ENCODE results near the gene NR2E1.

NR2E1 gene

DNA sequence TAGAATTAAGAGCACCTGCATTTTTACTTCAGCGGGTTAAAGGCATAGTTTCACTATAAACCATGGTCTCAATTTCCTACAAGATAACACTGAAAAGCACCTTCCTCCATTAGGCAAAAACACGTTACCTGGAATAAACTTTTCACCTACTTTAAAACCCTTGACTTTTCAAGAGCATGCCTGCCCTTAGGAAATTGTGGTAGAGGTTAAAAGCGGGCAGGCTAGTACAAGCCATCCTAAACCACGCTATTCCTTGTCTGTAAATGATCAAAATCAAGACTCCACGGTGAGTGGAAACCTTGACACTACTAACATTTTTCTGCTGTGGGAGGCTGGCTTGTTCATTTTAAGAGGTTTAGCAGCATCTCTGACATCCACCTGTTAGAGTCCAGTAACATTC lies 43.9 kb downstream of the NR2E1 start:
- FAIRE-seq (no peak), DNase-seq (ENCODE audit: insufficient read length, low spot score) (no peak)
- TF ChIP-seq, protein P1, sequence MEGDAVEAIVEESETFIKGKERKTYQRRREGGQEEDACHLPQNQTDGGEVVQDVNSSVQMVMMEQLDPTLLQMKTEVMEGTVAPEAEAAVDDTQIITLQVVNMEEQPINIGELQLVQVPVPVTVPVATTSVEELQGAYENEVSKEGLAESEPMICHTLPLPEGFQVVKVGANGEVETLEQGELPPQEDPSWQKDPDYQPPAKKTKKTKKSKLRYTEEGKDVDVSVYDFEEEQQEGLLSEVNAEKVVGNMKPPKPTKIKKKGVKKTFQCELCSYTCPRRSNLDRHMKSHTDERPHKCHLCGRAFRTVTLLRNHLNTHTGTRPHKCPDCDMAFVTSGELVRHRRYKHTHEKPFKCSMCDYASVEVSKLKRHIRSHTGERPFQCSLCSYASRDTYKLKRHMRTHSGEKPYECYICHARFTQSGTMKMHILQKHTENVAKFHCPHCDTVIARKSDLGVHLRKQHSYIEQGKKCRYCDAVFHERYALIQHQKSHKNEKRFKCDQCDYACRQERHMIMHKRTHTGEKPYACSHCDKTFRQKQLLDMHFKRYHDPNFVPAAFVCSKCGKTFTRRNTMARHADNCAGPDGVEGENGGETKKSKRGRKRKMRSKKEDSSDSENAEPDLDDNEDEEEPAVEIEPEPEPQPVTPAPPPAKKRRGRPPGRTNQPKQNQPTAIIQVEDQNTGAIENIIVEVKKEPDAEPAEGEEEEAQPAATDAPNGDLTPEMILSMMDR (IDR thresholded peaks at IDR 0.05; ENCODE audit: insufficient read depth, missing control alignments) = no peak

DNA sequence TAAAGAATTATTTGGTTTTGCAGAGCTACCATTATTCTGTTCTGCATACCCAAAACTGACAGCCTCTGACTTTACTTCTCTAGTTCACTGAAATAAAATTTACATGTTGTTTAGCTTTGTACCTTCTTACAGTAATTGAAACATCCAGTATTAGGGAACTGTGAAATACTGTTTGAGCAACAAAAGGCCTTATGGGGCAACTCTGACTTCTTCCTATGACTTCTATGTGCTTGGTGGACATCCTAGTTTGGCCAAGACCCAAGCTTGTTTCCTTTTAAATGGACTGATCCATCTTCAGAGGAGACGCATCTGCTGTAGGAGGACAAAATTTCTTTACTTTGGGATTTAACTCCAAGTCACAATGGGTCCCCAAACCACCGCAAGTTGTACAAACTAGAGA lies 44.7 kb downstream of the NR2E1 start:
- no peak for DNase-seq (ENCODE audit: insufficient read length, low spot score)
- FAIRE-seq = no peak
- TF ChIP-seq, protein P1 (IDR thresholded peaks at IDR 0.05; ENCODE audit: insufficient read depth, missing control alignments) = no peak

DNA sequence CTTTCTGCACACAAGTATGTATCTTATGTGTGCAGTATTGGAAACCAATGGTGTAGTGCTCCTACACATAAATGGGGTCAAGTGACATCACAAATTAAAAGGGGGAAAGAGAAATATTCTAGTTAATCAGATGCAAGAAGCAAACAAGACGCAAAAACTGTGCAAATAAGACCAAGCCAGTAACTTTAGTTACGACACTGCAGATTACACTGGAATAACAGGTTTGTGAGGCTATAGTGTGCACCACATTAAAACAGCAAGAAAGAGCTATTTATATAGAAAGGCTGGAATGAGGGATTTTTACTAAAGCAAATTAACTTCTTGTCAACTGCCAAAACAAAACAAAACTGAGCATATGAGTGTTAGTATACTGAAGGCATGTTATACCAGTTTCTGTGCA lies 45.8 kb downstream of the NR2E1 start:
- no peak for FAIRE-seq
- TF ChIP-seq, protein P1 (IDR thresholded peaks at IDR 0.05; ENCODE audit: insufficient read depth, missing control alignments) = no peak
- no peak for DNase-seq (ENCODE audit: insufficient read length, low spot score)

DNA sequence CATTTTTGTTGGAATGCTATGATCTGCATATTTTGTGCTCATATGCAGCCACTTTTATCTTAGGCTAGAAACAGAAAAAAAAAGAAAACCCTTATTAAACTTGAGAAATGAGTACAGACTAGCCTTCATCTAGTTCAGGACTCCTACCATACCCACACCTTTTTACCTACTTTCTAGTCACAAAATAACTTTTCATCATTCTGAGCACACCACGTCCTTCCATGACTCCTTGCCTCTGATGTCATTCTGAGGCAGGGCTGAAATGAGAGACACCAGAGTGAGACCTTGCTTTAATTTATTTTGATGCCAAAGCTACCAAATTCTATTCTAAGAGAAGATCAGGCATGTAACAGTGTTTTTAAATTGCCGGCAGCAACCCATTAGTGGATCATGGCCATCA lies 56.2 kb downstream of the NR2E1 start:
- TF ChIP-seq, protein P1 (IDR thresholded peaks at IDR 0.05; ENCODE audit: insufficient read depth, missing control alignments) = no peak
- DNase-seq (ENCODE audit: insufficient read length, low spot score) = no peak
- no peak for FAIRE-seq

DNA sequence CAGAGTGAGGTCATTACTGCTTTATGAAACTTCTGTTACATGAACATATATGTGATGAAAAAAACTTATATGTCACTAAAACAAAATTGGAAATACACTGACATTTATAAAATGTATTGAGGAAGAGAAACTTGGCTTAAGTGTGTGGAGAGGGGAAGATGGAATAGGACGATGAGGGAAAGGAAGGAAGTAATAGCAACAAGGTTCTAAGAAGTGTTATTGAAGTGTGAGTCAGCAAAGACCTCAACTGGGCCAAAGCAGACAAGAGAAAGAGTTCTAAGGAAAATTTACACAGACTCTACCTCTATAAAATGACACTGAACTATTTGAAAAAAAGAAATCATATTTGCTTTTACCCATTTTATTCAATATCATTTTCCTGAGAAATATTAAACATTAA lies 56.7 kb downstream of the NR2E1 start:
- TF ChIP-seq, protein P1 (IDR thresholded peaks at IDR 0.05; ENCODE audit: insufficient read depth, missing control alignments) = no peak
- DNase-seq (ENCODE audit: insufficient read length, low spot score) (no peak), FAIRE-seq (no peak)

DNA sequence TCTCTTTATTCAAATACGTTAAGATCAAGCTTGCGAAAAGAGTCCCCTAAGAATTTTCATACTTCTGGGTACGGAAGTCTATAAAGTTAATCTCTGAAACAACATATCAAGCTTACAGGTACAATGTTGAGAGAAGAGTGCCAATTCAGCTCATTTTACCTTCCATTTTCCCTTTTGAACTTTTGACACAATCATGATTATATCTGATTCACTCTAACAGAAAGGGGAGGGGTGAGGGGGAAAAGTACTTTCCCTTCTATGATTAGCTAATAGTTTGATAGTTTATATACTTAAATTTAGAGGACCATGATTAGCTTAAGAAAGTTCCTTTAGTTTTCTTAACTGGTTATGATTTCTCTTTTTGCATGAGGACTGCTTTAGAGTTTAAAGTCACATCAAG lies 61.5 kb downstream of the NR2E1 start:
- no peak for FAIRE-seq

DNA sequence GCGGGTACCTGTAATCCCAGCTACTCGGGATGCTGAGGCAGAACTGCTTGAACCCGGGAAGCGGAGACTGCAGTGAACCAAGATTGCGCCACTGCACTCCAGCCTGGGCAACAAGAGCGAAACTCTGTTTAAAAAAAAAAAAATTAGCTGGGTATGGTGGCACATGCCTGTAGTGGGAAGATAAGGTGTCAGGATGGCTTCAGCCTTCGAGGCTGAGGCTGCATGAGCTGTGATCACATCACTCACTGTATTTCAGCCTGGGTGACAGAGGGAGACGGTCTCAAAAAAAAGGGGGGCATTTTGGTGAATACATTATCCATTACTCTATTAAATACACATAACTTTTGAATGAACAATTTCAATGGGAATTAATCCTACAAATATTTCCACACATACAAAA lies 62.6 kb downstream of the NR2E1 start:
- FAIRE-seq (no peak), DNase-seq (ENCODE audit: insufficient read length, low spot score) (no peak)
- TF ChIP-seq, protein P1 (IDR thresholded peaks at IDR 0.05; ENCODE audit: insufficient read depth, missing control alignments) = no peak

More for the DNA sequence above, 61.5 kb downstream of the NR2E1 start:
- TF ChIP-seq, protein P1 (IDR thresholded peaks at IDR 0.05; ENCODE audit: insufficient read depth, missing control alignments) = no peak
- DNase-seq (ENCODE audit: insufficient read length, low spot score) = no peak
